HEK293 (cell line): Measurements from ENCODE around the gene MELK.
"Not testable (repeated sequence)": the region's sequence is repeated elsewhere in the genome, so short reads cannot be mapped to it uniquely, and the experiment has no call there.

Experiments
- CTCF ChIA-PET: fragments of 350-600 bp; formaldehyde crosslinking; extraction: SDS; loops from one replicate; lab custom pipeline; 2021; ENCODE audit warnings: antibody characterized with exemption; lab: Yijun Ruan, JAX
- POLR2A ChIA-PET: fragments of 300-600 bp; formaldehyde crosslinking; extraction: SDS; loops from one replicate; lab custom pipeline; 2020; ENCODE audit warnings: antibody characterized with exemption, inconsistent platforms; lab: Yijun Ruan, JAX
- H3K27ac ChIP-seq: fragments of 200-500 bp; sonication (Bioruptor generic); 2 replicates; pipeline ENCODE4 v1.5.1; 2014; ENCODE audit warnings: low read depth, low read length, control low read depth, inconsistent platforms; ENCODE audit errors: extremely low read depth
- H3K36me3 ChIP-seq, 2 experiments: fragments of 200-500 bp in 1 of 2; sonication (Bioruptor generic) in 1 of 2; 1 replicate in 1 of 2; 2 replicates in 1 of 2; pipeline ENCODE4 v1.5.1; 2014 to 2017; ENCODE audit warnings: inconsistent platforms in 2 of 2, low read length in 2 of 2; ENCODE audit not compliant: control insufficient read depth in 2 of 2, insufficient read depth in 1 of 2
- H3K4me1 ChIP-seq: fragments of 200-500 bp; sonication (Bioruptor generic); 2 replicates; pipeline ENCODE4 v1.5.1; 2014; ENCODE audit warnings: mild to moderate bottlenecking, low read length, inconsistent platforms; ENCODE audit not compliant: control insufficient read depth, insufficient read depth
- H3K4me3 ChIP-seq: 2 replicates; pipeline ENCODE4 v1.5.1; 2011; ENCODE audit warnings: low read depth, mild to moderate bottlenecking, control low read depth, low read length, moderate library complexity
- H3K9me3 ChIP-seq: fragments of 200-500 bp; sonication (Bioruptor generic); 2 replicates; pipeline ENCODE4 v1.5.1; 2014; ENCODE audit warnings: low read depth, low read length, inconsistent platforms; ENCODE audit not compliant: control insufficient read depth, insufficient read depth
- FEZF1 ChIP-seq: fragments of 450-650 bp; formaldehyde crosslinking; IDR thresholded peaks from 2 replicates; pipeline ENCODE4 v1.5.1; 2016; ENCODE audit warnings: missing biosample characterization, missing genetic modification characterization
- GFI1B ChIP-seq: fragments of 450-650 bp; formaldehyde crosslinking; IDR thresholded peaks from 2 replicates; pipeline ENCODE4 v1.5.1; 2016; ENCODE audit warnings: missing biosample characterization, missing genetic modification characterization
- HOXC10 ChIP-seq: sonication (generic); formaldehyde crosslinking; IDR thresholded peaks from 2 replicates; pipeline ENCODE4 v1.8.1; 2023; ENCODE audit warnings: mild to moderate bottlenecking, missing genetic modification reagents
- RBAK ChIP-seq: fragments of 450-650 bp; formaldehyde crosslinking; IDR thresholded peaks from 2 replicates; pipeline ENCODE4 v1.5.1; 2016; ENCODE audit warnings: missing biosample characterization, missing genetic modification characterization
- REST ChIP-seq: fragments of 450-650 bp; formaldehyde crosslinking; IDR thresholded peaks from 2 replicates; pipeline ENCODE4 v1.5.1; 2016; ENCODE audit warnings: missing biosample characterization, missing genetic modification characterization
- SCRT2 ChIP-seq: fragments of 450-650 bp; formaldehyde crosslinking; IDR thresholded peaks from 2 replicates; pipeline ENCODE4 v1.5.1; 2016; ENCODE audit warnings: missing biosample characterization, missing genetic modification characterization
- ZBTB26 ChIP-seq: fragments of 450-650 bp; formaldehyde crosslinking; optimal IDR thresholded peaks from 2 replicates; pipeline ENCODE3; 2016; ENCODE audit warnings: missing biosample characterization, mild to moderate bottlenecking, missing genetic modification characterization
- ZNF10 ChIP-seq: fragments of 450-650 bp; formaldehyde crosslinking; IDR thresholded peaks from 2 replicates; pipeline ENCODE4 v1.5.1; 2017; ENCODE audit warnings: missing biosample characterization, missing genetic modification characterization
- ZNF121 ChIP-seq: fragments of 450-650 bp; formaldehyde crosslinking; IDR thresholded peaks from 2 replicates; pipeline ENCODE4 v1.5.1; 2016; ENCODE audit warnings: missing biosample characterization, missing genetic modification characterization
- ZNF133 ChIP-seq: fragments of 450-650 bp; formaldehyde crosslinking; IDR thresholded peaks from 2 replicates; pipeline ENCODE4 v1.5.1; 2016; ENCODE audit warnings: missing biosample characterization, missing genetic modification characterization
- ZNF169 ChIP-seq: fragments of 450-650 bp; formaldehyde crosslinking; IDR thresholded peaks from 2 replicates; pipeline ENCODE4 v1.5.1; 2016; ENCODE audit warnings: missing biosample characterization, missing genetic modification characterization
- ZNF18 ChIP-seq: fragments of 450-650 bp; formaldehyde crosslinking; IDR thresholded peaks from 2 replicates; pipeline ENCODE4 v1.5.1; 2016; ENCODE audit warnings: missing biosample characterization, missing genetic modification characterization
- ZNF274 ChIP-seq, 2 experiments: fragments of 200-500 bp in 1 of 2; fragments of 450-650 bp in 1 of 2; sonication (Bioruptor generic) in 1 of 2; formaldehyde crosslinking in 1 of 2; IDR thresholded peaks; 2 replicates each; pipeline versions ENCODE4 v1.5.1 to v1.6.1; 2014 to 2016; ENCODE audit warnings: borderline replicate concordance in 1 of 2, inconsistent platforms in 1 of 2, low read length in 1 of 2, missing biosample characterization in 1 of 2, missing genetic modification characterization in 1 of 2
- ZNF311 ChIP-seq: fragments of 450-650 bp; formaldehyde crosslinking; IDR thresholded peaks from 2 replicates; pipeline ENCODE4 v1.5.1; 2017; ENCODE audit warnings: missing biosample characterization, missing genetic modification characterization, borderline replicate concordance
- ZNF324 ChIP-seq: fragments of 450-650 bp; formaldehyde crosslinking; IDR thresholded peaks from 2 replicates; pipeline ENCODE4 v1.5.1; 2016; ENCODE audit warnings: missing biosample characterization, missing genetic modification characterization
- ZNF354C ChIP-seq: fragments of 450-650 bp; formaldehyde crosslinking; IDR thresholded peaks from 2 replicates; pipeline ENCODE4 v1.5.1; 2016; ENCODE audit warnings: missing biosample characterization, missing genetic modification characterization, low read depth, borderline replicate concordance
- ZNF37A ChIP-seq: fragments of 450-650 bp; IDR thresholded peaks from 2 replicates; pipeline ENCODE4 v1.5.1; 2018; ENCODE audit warnings: missing biosample characterization, missing genetic modification characterization
- ZNF544 ChIP-seq: fragments of 450-650 bp; formaldehyde crosslinking; IDR thresholded peaks from 2 replicates; pipeline ENCODE4 v1.5.0; 2017; ENCODE audit warnings: missing biosample characterization, missing genetic modification characterization
- ZNF610 ChIP-seq: fragments of 450-650 bp; formaldehyde crosslinking; IDR thresholded peaks from 2 replicates; pipeline ENCODE4 v1.5.1; 2016; ENCODE audit warnings: missing biosample characterization, missing genetic modification characterization, borderline replicate concordance
- ZNF701 ChIP-seq: fragments of 450-650 bp; formaldehyde crosslinking; IDR thresholded peaks from 2 replicates; pipeline ENCODE4 v1.5.1; 2016; ENCODE audit warnings: missing biosample characterization, missing genetic modification characterization
- ZNF747 ChIP-seq: fragments of 450-650 bp; formaldehyde crosslinking; IDR thresholded peaks from 2 replicates; pipeline ENCODE4 v1.5.1; 2016; ENCODE audit warnings: missing biosample characterization, missing genetic modification characterization
- ZNF777 ChIP-seq: fragments of 450-650 bp; formaldehyde crosslinking; IDR thresholded peaks from 2 replicates; pipeline ENCODE4 v1.5.1; 2017; ENCODE audit warnings: missing biosample characterization, missing genetic modification characterization, borderline replicate concordance
- ZXDB ChIP-seq: fragments of 450-650 bp; formaldehyde crosslinking; IDR thresholded peaks from 2 replicates; pipeline ENCODE4 v1.5.1; 2016; ENCODE audit warnings: missing biosample characterization, missing genetic modification characterization

Gene MELK

GRCh38 chr9:36532353-36532752 lies 40.3 kb upstream of the MELK start (continued):
- TF ChIP-seq HOXC10 (CRISPR knock-in tag) (no peak), GFI1B (no peak), ZNF747 (tag by site-specific recombination) (no peak), ZNF133 (no peak), ZXDB (tag by site-specific recombination) (no peak), ZNF121 (no peak), RBAK (tag by site-specific recombination) (no peak), ZNF274 (IDR thresholded peaks at IDR 0.05; ENCODE audit: low read length) (no peak), ZNF274 (tag by site-specific recombination; IDR thresholded peaks at IDR 0.05; ENCODE audit: borderline replicate concordance) (no peak)

- H3K4me3 ChIP-seq, H3K9me3 ChIP-seq, H3K27ac ChIP-seq, H3K36me3 ChIP-seq, POLR2A ChIA-PET, H3K4me1 ChIP-seq: not testable (repeated sequence)
- CTCF ChIA-PET = interaction anchor here (0.6 kb wide), 1 partner anchor 93 kb away, joined by 4 read pairs; no protein-coding TSS in a partner anchor
These were observed 39.0 kb upstream of the MELK start for GRCh38 chr9:36533726-36534125.

- ChIA-PET CTCF (interaction anchor here (1.0 kb wide), 1 partner anchor 12 kb away, joined by 3 read pairs; no protein-coding TSS in a partner anchor), POLR2A (no interaction called here)
- no peak overlapping the region for H3K27ac ChIP-seq
- TF ChIP-seq ZNF169 (tag by site-specific recombination) (no peak), ZNF10 (no peak), ZNF311 (no peak), ZBTB26 (tag by site-specific recombination) (no peak), ZNF701 (no peak), REST (tag by site-specific recombination) (no peak), ZNF18 (tag by site-specific recombination) (no peak), ZNF544 (tag by site-specific recombination) (no peak), ZNF354C (tag by site-specific recombination) (no peak), FEZF1 (tag by site-specific recombination) (no peak), SCRT2 (tag by site-specific recombination) (no peak), ZNF610 (tag by site-specific recombination) (no peak), ZNF777 (tag by site-specific recombination) (no peak), ZNF37A (no peak), ZNF324 (tag by site-specific recombination) (no peak)
- no peaks in the 10 kb centered on the region for H3K36me3 ChIP-seq
- no peak overlapping the region for H3K4me3 ChIP-seq
- H3K4me1 ChIP-seq = no peaks in the 10 kb centered on the region
- H3K9me3 ChIP-seq = no peaks in the 10 kb centered on the region
These were observed 37.6 kb upstream of the MELK start for GRCh38 chr9:36535107-36535506.
